HG03039 (cell line): Measurements from ENCODE around the gene SERPIND1.
A peak's percentile ranks its signal among the peaks of the same experiment; 100 is the strongest.
"Not testable (repeated sequence)": the region's sequence is repeated elsewhere in the genome, so short reads cannot be mapped to it uniquely, and the experiment has no call there.

Experiments used
- ATAC-seq: cut with Tn5 transposase; IDR thresholded peaks from one replicate; pipeline ENCODE4 v1.9.1; 2021; ENCODE audit warnings: mild to moderate bottlenecking, moderate library complexity; ENCODE audit not compliant: unreplicated experiment

SERPIND1 gene

DNA sequence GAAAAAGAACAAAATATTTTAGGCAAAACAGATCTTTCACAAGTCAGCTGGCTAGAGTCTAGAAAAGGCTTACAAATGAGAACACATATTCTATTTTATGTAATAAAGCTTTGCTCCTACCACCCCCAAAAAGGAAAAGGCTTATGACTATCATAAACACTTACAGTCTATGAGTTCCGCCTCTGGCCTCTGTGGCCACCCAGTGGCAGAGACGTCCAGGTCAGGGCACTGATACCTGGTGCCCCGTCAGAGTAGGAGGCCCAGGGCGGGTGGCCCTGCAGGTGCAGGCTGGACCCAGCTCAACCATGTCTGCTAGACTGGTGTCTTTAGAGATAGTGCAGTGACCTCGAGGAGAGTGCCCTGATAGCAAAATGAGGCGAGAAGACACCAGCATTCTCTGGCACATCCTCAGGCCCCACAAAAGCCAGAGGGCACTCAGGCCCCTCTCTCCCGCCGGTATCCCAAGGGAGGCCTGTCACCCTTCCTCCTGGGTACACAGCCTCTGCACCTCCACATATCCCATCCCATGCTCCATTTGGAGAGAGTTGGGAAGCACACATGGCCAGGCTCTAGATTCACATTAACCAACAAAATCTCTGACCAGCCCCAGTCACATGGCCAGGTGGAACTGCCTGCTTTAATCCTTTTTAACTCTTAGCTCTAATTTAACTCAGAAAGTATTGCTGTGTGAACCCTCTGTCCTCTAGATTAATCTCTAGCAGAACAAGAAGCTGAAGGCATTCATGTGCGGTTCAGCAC, 27.3 kb upstream of the SERPIND1 start:
- no peak for ATAC-seq

DNA sequence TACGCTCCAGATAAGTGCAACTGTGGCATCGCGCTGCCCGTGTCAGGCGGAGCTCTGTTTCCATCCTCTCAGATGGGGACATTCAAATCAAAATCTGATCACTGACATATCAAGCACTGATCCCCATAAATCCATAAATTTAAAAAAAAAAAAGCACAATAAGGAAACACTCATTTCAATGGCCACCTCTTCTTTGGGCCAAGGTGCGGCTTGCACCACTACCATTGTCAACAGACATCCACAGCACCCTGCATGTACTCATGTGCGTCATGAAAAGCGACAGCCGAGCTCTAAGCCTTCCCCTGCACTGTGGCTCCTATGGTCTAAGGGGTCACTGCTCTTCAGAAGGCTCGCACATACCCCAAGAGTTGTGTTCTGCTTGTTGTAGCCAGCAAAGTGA, 26.7 kb upstream of the SERPIND1 start:
- ATAC-seq: no peak

DNA sequence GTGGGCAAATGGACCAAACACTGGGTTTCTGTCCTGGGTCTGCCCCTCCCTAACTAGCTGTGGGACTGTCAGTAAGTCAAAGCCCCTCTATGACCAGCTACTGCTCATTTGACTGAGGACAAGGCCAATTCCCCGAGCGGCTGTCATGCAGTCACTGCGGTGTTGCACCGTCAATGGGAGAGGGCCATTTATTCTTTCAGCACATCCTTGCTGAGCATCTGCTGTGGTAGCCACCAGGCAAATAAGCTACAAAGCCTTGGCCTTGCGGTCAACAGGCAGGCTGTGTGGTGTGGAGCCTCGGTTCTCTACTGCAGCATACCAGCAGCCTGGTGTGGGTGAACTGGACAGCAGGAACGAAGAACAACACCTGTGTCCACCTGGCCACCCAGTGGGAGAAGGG, 25.8 kb upstream of the SERPIND1 start:
- no peak for ATAC-seq

DNA sequence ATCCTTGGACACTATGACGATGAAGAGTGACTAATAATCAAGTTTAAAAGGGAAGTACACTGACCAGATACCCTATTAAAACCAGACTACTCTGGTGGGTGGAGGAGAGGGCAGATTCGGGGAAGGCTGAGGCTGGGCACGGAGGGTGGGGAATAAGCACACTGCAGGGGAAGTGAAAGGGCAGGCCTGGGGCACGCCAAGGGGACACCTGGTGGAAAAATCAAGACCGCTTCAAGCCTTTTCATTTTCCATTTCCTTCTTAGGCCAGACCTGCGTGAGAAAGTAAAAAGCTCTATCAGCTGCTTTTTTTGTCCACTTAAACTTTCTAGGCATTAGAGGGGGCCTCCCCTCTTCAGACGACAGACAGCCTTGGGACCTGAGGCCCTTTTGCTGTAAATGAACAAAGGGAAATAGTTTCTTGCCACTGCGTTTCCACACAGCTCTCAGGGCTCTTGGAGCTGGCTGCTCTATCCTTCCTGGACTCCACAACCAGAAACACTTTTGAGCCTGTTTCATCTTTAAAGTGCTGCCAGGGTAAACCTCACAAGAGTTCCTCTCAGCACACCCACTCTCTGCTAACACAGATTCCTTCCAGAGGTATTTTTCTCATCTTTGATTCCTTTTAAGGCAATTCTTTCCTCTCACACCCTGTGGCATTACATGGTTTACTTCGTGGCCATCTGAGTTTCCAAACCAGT, 25.0 kb upstream of the SERPIND1 start:
- ATAC-seq: peak; percentile 53

DNA sequence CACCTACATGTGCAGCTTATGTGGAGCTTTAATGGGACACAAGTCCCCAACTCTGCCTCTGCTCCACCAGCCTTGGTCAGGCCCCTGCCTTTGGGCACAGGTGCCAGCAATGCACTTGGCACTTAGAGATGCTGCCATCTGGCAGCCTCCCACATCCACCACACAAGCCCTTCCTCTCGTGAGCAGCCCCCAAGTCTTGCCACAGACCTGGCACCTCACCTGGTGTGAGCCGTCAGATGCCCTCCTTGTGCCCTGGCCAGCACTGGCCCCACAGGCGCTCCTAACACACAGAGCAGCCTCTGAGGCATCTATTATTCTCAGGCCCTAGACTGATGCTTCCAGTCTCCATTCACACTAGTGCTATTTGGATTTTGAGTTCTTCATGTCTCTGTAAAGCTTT, 24.5 kb upstream of the SERPIND1 start:
- no peak for ATAC-seq

DNA sequence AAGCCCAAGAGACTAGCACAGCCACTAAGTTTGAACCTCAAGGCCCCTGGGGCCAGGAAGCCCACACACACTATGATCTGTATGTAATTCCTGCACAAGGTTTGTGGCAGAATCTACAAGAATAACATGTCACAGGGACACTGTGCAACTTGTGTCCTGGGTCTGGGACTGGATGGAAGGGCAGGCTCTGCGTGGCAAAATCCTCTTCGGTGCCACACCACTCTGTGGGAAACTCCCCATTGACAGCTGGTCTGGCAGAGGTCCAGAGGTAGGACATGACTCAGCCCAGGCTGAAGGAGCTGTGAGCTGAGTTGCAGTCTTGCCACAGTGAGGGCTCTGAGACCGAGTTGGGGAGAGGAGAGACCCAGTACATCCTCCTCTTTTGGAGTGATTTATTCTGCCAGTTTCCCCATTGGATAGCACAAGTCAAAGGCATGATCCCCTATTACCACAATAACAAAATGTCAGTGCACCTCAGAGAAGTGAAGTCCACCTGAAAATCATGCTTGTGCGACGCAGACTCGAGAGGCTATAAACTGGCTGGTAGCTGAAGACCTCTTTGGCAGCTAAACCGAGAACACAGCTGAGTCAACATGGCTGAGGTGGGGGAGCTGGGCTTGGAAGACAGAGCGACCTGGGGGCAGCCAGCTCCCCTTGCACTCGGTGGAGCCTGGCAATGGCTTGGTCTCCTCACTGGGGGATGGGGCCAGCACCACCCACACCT, 23.3 kb upstream of the SERPIND1 start:
- ATAC-seq: no peak

DNA sequence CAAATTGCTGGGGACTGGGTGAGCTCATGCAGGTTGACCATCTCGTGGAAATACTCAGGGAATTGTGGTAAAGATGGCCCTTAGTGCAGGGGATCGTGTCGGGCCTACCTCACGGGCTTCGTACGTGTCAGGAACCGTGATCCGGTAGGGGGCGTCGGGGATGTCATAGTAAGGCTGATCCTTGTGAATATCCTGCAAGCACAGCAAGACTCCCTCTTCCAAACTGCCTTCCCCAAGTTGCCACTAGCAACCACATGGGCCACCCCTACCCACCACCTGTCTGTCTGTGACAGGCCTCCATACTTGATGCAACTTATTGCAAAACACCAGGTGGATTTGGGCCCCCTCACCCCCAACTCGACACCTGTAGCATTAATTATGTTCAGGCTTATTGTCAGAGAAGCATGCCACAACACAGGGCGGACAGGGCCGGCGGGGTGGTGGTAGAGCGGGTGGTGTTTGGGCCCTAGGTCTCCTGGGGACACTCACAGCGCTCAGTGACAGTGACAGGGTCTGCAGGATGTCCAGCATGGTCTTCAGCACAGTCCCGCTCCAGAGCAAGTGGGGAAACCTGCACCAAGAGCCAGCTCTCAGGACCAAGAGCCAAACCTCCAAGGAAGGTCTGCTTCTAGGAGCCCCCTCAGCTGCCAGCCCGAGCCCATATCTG, 22.6 kb upstream of the SERPIND1 start:
- no peak for ATAC-seq

DNA sequence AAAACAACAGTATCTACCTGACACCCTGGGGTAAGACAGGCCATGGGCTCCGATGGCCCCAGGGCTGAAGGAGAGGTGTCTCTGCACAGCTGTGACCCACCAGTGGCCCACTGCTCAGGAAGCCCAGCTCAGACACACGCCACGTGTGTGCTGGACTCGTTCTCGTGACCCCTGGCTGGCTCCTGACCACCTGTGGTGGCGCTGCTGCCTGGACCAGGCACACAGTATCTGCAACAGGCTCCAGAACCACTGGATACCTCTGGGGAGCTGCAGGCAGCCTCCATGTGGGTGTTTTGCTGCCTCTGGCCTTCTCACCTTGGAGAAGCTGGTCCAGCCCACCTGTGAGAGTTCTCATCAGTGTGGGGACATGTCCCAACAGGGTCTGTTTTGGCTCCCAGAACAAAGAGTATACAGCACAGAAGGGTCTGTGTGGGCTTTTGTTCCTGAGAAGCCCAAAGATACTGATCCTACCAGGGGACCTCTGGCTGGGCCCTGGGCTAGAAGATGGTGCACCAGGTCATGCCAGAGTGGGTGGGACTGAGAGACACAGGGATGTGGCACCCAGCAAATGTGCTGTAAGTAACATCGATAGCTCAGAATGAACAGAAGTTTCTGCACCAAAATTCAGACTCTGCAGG, 21.7 kb upstream of the SERPIND1 start:
- no peak for ATAC-seq

DNA sequence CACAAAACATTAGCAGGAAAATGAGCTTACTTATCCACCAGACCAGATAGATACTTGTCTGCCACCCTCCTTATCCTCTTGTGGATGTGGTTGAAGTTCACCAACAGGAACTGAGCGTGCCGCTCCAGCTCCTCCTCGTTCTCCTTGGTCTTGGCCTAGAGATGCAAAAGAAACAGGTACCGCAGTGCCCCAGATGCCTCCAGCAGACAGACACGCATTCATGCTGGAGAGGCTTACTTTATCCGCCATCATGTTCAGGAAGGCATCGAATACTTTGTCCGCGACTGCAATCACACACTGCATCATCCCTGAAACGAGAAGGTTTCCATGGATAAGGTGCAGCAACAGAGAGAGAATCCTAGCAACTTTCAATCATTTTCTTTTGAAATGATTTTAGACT, 21.0 kb upstream of the SERPIND1 start:
- no peak for ATAC-seq

DNA sequence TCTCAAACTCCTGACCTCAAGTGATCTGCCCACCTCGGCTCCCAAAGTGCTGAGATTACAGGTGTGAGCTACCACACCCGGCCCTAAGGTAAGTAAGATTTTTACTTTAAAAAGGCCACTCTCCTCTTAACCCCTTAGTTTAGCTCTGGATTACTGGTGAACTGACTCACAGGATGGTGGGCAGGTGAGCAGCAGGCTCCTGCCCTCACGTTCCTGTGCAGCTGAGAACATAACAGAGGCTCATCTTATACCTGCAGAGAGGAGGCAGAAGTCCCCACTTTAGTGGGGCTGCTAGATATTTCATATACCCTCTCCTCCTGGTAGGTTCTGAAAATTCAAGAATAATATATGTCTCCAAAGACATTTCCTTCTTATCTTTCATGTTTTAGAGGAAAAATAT, 17.1 kb upstream of the SERPIND1 start:
- ATAC-seq: no peak

DNA sequence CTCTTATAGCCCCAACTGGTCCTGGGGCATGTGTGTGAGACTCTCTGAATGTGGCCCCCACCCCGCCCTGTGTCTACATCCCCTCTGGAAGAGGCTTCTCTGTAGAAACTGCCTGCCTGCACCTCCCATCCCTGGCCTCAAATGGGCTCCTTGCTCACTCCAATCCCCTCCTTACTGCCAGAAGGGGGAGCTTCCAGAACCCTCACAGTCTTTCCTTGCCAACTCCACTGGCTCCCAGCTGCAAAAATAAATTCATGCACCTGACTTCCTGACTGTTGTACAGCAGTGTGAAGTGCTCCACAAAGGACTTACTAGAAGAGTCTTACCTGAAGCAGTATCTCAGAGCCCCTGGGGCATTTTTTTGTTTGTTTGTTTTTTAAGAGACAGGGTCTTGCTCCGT, 15.2 kb upstream of the SERPIND1 start:
- no peak for ATAC-seq

DNA sequence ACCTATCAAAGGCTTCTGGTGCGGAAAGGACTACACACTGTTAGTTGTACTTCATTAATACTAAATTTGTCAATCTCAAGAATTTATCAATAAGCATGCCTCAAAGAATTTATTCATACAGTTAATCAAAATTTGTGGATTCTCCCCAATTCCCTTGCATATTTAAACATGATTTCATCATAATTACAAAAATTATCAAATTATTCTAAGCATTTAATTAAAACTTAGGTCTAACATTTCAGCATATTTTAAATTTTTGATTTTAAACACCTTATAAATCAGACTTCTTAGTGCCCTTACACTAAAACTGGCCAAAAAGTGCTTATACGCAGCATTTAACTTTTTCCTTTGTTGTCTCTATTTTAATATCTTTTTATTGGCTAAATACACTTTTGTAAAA, 13.8 kb upstream of the SERPIND1 start:
- no peak for ATAC-seq

DNA sequence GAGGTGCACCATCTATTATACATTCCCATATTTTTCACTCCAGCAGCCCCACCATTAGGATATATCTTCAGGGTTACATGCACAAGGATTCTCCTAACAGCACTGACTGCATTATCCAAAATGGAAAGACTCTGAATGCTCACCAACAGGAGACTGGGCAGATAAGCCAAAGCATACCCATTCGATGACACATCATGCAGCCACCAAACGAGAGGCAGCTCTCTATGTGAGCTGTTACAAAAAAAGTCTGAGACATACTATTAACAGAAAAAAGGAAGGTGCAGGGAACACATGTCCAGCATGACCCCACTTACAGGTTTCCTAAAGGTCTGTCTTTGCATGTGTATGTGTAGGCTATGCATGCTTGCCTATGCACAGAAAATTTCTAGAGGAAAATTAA, 12.4 kb upstream of the SERPIND1 start:
- no peak for ATAC-seq

DNA sequence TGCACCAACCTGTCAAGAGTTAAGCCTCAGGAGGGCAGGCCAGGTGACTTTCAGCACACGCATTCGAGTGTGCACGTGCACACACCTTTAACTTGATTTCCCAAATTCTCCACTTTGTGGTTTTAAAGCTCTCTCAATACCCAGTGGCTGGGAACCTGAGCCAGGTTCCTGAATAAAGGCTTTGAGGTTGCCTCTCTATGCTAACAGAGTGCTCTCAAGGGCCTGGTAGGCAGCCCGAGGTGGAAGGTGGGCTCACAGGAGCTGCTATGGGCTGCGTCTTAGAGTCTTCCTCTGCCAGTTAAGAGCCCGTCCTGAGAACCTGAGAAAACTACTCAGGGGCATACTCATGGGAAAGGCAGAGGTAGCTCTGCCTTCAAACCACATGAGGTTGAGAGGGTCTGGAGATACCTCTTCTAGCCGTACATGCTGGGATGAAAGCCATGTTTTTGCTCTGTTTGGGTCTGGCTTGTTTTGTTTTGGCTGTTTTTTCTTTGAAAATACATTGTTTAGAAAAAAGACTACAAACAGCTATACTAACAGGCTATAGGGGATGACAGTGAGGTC, 11.6 kb upstream of the SERPIND1 start:
- no peak for ATAC-seq

DNA sequence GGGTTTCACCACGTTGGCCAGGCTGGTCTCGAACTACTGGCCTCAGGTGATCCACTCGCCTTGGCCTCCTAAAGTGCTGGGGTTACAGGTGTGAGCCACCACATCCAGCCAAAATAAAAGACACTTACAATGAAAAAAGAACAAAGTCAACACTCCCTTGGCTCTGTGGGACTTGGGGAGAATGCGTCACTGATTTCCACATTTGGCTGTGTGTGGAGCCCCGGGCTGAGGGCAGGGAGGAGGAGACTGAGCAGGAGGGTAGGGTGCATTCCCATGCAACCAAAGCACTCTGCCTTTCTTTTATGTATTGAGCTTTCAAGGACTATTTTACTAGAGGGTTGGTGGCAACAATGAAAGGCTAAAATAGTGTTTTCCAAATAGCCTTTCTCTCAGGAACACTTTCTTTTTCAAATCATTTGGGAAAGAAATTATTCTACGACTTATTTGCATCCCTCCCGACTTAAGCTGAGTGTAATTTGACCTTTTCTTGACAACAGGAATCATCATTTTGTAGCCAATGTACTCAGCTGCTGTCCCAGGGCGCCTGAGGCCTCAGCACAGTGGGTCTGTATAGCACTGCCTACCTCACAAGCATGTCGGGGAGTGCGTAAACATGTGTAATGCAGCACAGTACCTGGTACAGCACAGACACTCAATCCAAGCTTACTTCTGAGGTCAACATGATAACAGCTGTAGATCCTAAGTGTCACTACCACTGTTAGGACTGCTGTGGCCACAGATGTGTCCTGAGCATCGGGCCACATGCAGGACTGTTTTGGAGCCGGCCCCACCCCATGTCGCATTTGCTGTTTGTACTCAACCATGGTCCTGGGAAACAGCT, 10.1 kb upstream of the SERPIND1 start:
- no peak for ATAC-seq

DNA sequence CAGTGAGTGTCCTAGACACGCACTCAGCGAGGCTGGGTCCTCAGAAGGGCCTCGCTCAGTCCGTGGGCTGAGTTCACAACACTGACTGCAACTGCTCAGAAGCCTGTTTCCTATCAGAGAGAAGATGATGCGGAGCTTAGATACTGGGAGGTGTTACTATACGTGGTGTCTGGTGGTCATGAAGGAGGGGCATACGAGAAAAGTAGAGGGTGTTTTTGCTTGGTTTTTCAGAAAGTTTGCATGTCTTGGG, 9.5 kb upstream of the SERPIND1 start:
- ATAC-seq: no peak

DNA sequence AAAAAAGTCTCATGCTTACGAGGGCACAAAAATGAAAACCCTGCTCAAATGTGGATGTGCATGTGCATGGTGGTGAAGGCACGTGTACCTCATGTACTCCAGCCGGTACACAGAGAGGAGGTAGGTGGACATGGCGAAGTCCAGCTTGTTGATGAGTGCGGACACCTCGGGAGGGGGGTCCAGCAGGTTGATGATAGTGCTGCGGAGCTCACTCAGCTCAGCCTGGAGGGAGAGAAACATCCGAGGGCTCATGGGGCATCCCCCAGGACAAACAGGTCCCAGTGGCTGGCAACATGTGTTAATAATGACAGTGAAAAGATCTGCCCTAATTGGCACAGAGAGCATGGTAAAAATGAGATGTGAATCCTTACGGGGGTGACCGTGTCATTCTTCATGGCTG, 9.2 kb upstream of the SERPIND1 start:
- ATAC-seq: no peak

DNA sequence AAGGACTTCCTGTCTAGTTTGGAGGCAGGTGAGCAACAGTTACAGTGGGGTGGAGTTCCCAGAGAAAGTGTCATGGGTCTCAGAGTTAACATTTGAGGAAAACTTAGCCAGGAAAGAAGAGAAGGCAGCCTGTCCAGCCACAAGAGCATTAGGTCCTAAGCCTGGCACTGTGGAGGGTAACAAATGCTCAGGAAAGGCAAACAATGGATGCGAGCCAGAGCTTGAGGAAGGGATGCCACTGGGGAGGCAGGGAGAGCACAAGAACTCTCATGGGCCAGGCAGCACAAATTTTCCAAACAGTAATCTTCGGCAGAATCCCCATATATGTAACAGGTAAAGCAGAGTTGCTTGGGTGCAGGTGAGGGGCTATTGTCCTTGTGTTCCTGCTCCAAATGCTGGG, 8.0 kb upstream of the SERPIND1 start:
- ATAC-seq: no peak

DNA sequence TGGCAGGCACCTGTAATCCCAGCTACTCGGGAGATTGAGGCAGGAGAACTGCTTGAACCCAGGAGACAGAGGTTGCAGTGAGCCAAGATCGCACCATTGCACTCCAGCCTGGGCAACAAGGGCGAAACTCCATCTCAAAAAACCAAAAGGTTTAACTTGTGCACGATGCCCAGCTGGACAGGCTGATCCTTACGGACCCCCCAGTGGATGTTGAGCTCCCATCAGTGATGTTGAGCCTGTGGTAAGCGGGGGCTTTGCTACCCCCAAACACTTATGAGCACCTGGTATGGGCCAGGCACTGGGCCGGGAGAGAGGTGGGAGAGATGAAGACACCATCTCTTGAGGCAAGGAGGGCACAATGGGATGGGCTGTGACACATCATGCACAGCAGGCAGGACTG, 7.4 kb upstream of the SERPIND1 start:
- ATAC-seq: no peak

DNA sequence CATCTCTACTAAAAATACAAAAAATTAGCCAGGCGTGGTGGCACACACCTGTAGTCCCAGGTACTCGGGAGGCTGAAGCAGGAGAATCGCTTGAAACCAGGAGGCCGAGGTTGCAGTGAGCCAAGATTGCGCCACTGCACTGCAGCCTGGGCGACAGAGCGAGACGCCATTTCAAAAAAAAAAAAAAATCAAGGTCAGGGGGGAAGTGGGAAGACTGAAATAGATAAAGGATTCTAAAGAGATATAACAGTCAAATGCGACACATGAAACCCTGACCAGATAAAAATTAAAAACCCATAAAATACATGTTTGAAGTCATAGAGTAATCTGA, 4.5 kb upstream of the SERPIND1 start:
- not testable (repeated sequence) for ATAC-seq
